HepG2 (cell line): ENCODE results near the gene F7. TPM values are rescaled to one million over a fixed set of nuclear protein-coding genes. Genes with fewer than 3 reads are reported as not detected.

Experiments used
- ATAC-seq: fragments of 200-7000 bp; cut with Tn5 transposase; 3 replicates; pipeline ENCODE4 v1.9.1; 2020; ENCODE audit warnings: mild to moderate bottlenecking, moderate library complexity
- BruUV-seq: library from RNA; stranded (reverse); fragments of 400-500 nt; replicated peaks from 2 replicates; lab custom pipeline; 2021; lab: Mats Ljungman, UMichigan
- CTCF ChIA-PET: fragments of 300-600 bp; formaldehyde crosslinking; extraction: SDS; loops from one replicate; lab custom pipeline; 2021; ENCODE audit warnings: low total read pairs, inconsistent platforms, low intra/inter-chr PET ratio; lab: Yijun Ruan, JAX
- POLR2A ChIA-PET: fragments of 350-600 bp; sonication (Branson Sonifier 250); formaldehyde crosslinking; loops from one replicate; lab custom pipeline; 2020; ENCODE audit warnings: antibody characterized with exemption, inconsistent platforms; lab: Yijun Ruan, JAX
- DNase-seq: peaks from one replicate; pipeline ENCODE4 v3.0.0-alpha.2; 2015; ENCODE audit warnings: low spot score
- FAIRE-seq: peaks from 3 replicates; lab custom pipeline; 2011; peaks lifted over from hg19 to GRCh38; lab: Jason Lieb, UNC
- H2AFZ ChIP-seq: one replicate; pipeline ENCODE4 v1.6.1; 2011; ENCODE audit warnings: low read length, inconsistent platforms
- H3K27ac ChIP-seq: fragments of 300-600 bp; 3 replicates; pipeline ENCODE4 v1.8.0; 2011; ENCODE audit warnings: mixed run types, mild to moderate bottlenecking, mixed read lengths, low read length, inconsistent platforms; ENCODE audit not compliant: insufficient read depth; ENCODE audit errors: extremely low read length
- H3K27me3 ChIP-seq, 2 experiments: fragments of 200-600 bp in 1 of 2; 2 replicates in 1 of 2; 3 replicates in 1 of 2; pipeline versions ENCODE4 v1.6.0 to v1.8.0; 2011; ENCODE audit warnings: low read length in 2 of 2, mild to moderate bottlenecking in 2 of 2, moderate library complexity in 2 of 2, inconsistent platforms in 1 of 2; ENCODE audit not compliant: insufficient read depth in 2 of 2, control insufficient read depth in 1 of 2
- H3K36me3 ChIP-seq, 2 experiments: fragments of 200-600 bp in 1 of 2; replicated peaks in 1 of 2; 2 replicates in 1 of 2; 3 replicates in 1 of 2; pipeline versions ENCODE4 v1.5.1 to v1.8.0; 2011; ENCODE audit warnings: low read length in 2 of 2, inconsistent platforms in 1 of 2; ENCODE audit not compliant: insufficient read depth in 2 of 2, control insufficient read depth in 1 of 2
- H3K4me1 ChIP-seq: 2 replicates; pipeline ENCODE4 v1.5.1; 2012; ENCODE audit warnings: low read length, inconsistent platforms; ENCODE audit not compliant: insufficient read depth
- H3K4me2 ChIP-seq: 2 replicates; pipeline ENCODE4 v1.6.0; 2011; ENCODE audit warnings: low read depth, low read length, inconsistent platforms
- H3K4me3 ChIP-seq, 3 experiments: fragments of 200-600 bp in 1 of 3; sonication (generic), shearing (Covaris generic) in 1 of 3; replicated peaks in 1 of 3; 2 replicates each; pipeline ENCODE4 v1.5.1; 2011 to 2016; ENCODE audit warnings: low read length in 3 of 3, inconsistent platforms in 2 of 3, low read depth in 2 of 3, mild to moderate bottlenecking in 2 of 3, control low read depth in 1 of 3, mixed read lengths in 1 of 3; ENCODE audit not compliant: insufficient read depth in 1 of 3
- H3K79me2 ChIP-seq: one replicate; pipeline ENCODE4 v1.6.1; 2011; ENCODE audit warnings: low read length, inconsistent platforms; ENCODE audit not compliant: insufficient read depth
- H3K9ac ChIP-seq: 2 replicates; pipeline ENCODE4 v1.6.0; 2011; ENCODE audit warnings: mild to moderate bottlenecking, low read depth, low read length, inconsistent platforms; ENCODE audit not compliant: insufficient read depth
- H3K9me3 ChIP-seq: 2 replicates; pipeline ENCODE4 v1.5.1; 2012; ENCODE audit warnings: mild to moderate bottlenecking, low read length
- H4K20me1 ChIP-seq: 2 replicates; pipeline ENCODE4 v1.6.0; 2011; ENCODE audit warnings: inconsistent platforms, mild to moderate bottlenecking, low read length, moderate library complexity; ENCODE audit not compliant: insufficient read depth
- AGO2 ChIP-seq: fragments of 200-400 bp; formaldehyde crosslinking; optimal IDR thresholded peaks from 2 replicates; pipeline ENCODE3; 2017; ENCODE audit warnings: mild to moderate bottlenecking, low read depth, low read length, moderate library complexity
- CC2D1A ChIP-seq: sonication (generic); formaldehyde crosslinking; IDR thresholded peaks from 2 replicates; pipeline ENCODE4 v1.8.1; 2023; ENCODE audit warnings: mild to moderate bottlenecking, missing genetic modification reagents
- HNF4A ChIP-seq: sonication (generic); formaldehyde crosslinking; IDR thresholded peaks from 2 replicates; pipeline ENCODE4 v1.4.0; 2020; ENCODE audit warnings: missing genetic modification reagents
- RCOR2 ChIP-seq: IDR thresholded peaks from 2 replicates; pipeline ENCODE4 v1.6.1; 2016; ENCODE audit warnings: missing biosample characterization, missing genetic modification reagents
- SP5 ChIP-seq: IDR thresholded peaks from 2 replicates; pipeline ENCODE4 v1.6.1; 2016; ENCODE audit warnings: low read depth, borderline replicate concordance
- ZNF605 ChIP-seq: sonication (generic); formaldehyde crosslinking; IDR thresholded peaks from 2 replicates; pipeline ENCODE4 v1.8.0; 2022; ENCODE audit warnings: mild to moderate bottlenecking, missing genetic modification reagents
- ZNF720 ChIP-seq: sonication (generic); formaldehyde crosslinking; IDR thresholded peaks from 2 replicates; pipeline ENCODE4 v1.4.0; 2020; ENCODE audit warnings: missing genetic modification reagents
- ZSCAN25 ChIP-seq: sonication (generic); formaldehyde crosslinking; IDR thresholded peaks from 2 replicates; pipeline ENCODE4 v1.8.0; 2022; ENCODE audit warnings: mild to moderate bottlenecking, missing genetic modification reagents
- WGBS: methylation state at CpG from one replicate; pipeline ENCODE4 v1.1.6; 2017; ENCODE audit warnings: low lambda C conversion rate; 5-methylcytosine and 5-hydroxymethylcytosine counted together
- in situ Hi-C: cut with HindIII; loops from 2 replicates; pipeline ENCODE4 v1.10.0; 2017; ENCODE audit warnings: low pct_unique_long_range_greater_than_20kb; ENCODE audit not compliant: extremely low pct_ligation_motif_present
- intact Hi-C: fragments of 100-400 bp; cut with micrococcal nuclease; formaldehyde crosslinking; loops from one replicate; pipeline ENCODE4 v1.10.0; 2022; ENCODE audit not compliant: unreplicated experiment
- polyA plus RNA-seq, 8 experiments: library from polyadenylated mRNA; depleted of rRNA in 3 of 8; stranded (reverse) in 7 of 8; unstranded in 1 of 8; fragments of >200 nt; fragmentation: Illumina TruSeq in 4 of 8; extraction: Trizol in 4 of 8; gene quantifications; 2 replicates each; pipeline versions ENCODE4 v1.2.1 to v1.2.3, GENCODE V29; 2011 to 2016; ENCODE audit warnings: low read depth in 4 of 8, missing spikeins in 1 of 8, mixed read lengths in 1 of 8; ENCODE audit not compliant: insufficient read depth in 1 of 8
- total RNA-seq, 5 experiments: library from RNA; depleted of rRNA; stranded (reverse); fragments of >200 nt; fragmentation: Illumina TruSeq; extraction: Trizol; gene quantifications; 2 replicates each; pipeline ENCODE4 v1.2.3, GENCODE V29; 2016; ENCODE audit warnings: low read depth in 1 of 5
- TF ChIP-seq, protein P1 (sequence below): sonication (generic); formaldehyde crosslinking; IDR thresholded peaks from 2 replicates; pipeline ENCODE4 v1.4.0; 2020; ENCODE audit warnings: mild to moderate bottlenecking, missing genetic modification reagents, borderline replicate concordance
- TF ChIP-seq, protein P2 (sequence below): sonication (generic); formaldehyde crosslinking; IDR thresholded peaks from 2 replicates; pipeline ENCODE4 v1.5.1; 2020; ENCODE audit warnings: missing genetic modification reagents, mild to moderate bottlenecking, borderline replicate concordance
- TF ChIP-seq, protein P3 (sequence below): sonication (generic); formaldehyde crosslinking; conservative IDR thresholded peaks from 2 replicates; pipeline ENCODE4 v1.4.0; 2020; ENCODE audit warnings: missing genetic modification reagents
- TF ChIP-seq, protein P4 (sequence below): sonication (generic); formaldehyde crosslinking; IDR thresholded peaks from 2 replicates; pipeline ENCODE4 v1.5.0; 2020; ENCODE audit warnings: mild to moderate bottlenecking, missing genetic modification reagents

Gene F7
- total and polyA plus RNA-seq, 2 of the 13 experiments (the other 11 are each of a cell fraction or from before 2014, with no cell fraction given) = 12.6 to 26.5 TPM

DNA sequence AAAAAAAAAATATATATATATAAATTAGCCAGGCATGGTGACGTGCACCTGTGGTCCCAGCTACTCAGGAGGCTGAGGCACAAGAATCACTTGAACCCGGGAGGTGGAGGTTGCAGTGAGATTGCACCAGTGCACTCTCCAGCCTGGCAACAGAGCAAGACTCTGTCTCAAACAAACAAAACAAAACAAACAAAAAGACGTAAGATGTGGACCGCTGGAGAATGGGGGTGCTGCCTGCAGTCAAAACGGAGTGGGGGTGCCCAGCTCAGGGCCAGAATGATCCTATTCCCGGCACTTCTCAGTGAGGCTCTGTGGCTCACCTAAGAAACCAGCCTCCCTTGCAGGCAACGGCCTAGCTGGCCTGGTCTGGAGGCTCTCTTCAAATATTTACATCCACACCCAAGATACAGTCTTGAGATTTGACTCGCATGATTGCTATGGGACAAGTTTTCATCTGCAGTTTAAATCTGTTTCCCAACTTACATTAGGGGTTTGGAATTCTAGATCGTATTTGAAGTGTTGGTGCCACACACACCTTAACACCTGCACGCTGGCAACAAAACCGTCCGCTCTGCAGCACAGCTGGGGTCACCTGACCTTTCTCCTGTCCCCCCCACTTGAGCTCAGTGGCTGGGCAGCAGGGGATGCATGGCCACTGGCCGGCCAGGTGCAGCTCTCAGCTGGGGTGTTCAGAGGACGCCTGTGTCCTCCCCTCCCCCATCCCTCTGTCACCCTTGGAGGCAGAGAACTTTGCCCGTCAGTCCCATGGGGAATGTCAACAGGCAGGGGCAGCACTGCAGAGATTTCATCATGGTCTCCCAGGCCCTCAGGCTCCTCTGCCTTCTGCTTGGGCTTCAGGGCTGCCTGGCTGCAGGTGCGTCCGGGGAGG lies at the start of gene F7 (continued):
- TF ChIP-seq CC2D1A (no peak), HNF4A (CRISPR knock-in tag) (peak; percentile 98), ZSCAN25 (peak; percentile 75), ZNF605 (peak; percentile 95), SP5 (CRISPR knock-in tag) (peak; percentile 22; the same call in 1 of the 2 replicates), RCOR2 (CRISPR knock-in tag) (peak; percentile 32; the same call in 1 of the 2 replicates)
- TF ChIP-seq, protein P1, sequence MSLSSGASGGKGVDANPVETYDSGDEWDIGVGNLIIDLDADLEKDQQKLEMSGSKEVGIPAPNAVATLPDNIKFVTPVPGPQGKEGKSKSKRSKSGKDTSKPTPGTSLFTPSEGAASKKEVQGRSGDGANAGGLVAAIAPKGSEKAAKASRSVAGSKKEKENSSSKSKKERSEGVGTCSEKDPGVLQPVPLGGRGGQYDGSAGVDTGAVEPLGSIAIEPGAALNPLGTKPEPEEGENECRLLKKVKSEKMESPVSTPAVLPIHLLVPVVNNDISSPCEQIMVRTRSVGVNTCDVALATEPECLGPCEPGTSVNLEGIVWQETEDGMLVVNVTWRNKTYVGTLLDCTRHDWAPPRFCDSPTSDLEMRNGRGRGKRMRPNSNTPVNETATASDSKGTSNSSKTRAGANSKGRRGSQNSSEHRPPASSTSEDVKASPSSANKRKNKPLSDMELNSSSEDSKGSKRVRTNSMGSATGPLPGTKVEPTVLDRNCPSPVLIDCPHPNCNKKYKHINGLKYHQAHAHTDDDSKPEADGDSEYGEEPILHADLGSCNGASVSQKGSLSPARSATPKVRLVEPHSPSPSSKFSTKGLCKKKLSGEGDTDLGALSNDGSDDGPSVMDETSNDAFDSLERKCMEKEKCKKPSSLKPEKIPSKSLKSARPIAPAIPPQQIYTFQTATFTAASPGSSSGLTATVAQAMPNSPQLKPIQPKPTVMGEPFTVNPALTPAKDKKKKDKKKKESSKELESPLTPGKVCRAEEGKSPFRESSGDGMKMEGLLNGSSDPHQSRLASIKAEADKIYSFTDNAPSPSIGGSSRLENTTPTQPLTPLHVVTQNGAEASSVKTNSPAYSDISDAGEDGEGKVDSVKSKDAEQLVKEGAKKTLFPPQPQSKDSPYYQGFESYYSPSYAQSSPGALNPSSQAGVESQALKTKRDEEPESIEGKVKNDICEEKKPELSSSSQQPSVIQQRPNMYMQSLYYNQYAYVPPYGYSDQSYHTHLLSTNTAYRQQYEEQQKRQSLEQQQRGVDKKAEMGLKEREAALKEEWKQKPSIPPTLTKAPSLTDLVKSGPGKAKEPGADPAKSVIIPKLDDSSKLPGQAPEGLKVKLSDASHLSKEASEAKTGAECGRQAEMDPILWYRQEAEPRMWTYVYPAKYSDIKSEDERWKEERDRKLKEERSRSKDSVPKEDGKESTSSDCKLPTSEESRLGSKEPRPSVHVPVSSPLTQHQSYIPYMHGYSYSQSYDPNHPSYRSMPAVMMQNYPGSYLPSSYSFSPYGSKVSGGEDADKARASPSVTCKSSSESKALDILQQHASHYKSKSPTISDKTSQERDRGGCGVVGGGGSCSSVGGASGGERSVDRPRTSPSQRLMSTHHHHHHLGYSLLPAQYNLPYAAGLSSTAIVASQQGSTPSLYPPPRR (CRISPR knock-in tag) = peak; percentile 81; the same call in 1 of the 2 replicates

DNA sequence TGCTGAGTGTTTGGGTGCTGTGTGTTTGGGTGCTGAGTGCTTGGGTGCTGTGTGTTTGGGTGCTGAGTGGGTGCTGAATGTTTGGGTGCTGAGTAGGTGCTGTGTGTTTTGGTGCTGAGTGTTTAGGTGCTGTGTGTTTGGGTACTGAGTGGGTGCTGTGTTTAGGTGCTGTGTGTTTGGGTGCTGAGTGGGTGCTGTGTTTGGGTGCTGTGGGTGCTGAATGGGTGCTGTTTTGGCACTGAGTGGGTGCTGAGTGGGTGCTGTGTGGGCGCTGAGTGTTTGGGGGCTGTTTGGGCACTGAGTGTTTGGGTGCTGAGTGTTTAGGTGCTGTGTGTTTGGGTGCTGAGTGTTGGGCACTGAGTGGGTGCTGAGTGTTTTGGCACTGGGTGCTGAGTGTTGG lies 48.5 kb upstream of the F7 start:
- Histone ChIP-seq H3K36me3 (peaks cover 8 to 10% of the 10 kb centered on the region in 2 experiments; a peak in 3 of 5 replicates), H3K4me2 (no peak overlapping the region), H3K4me1 (no peaks in the 10 kb centered on the region), H3K9me3 (no peaks in the 10 kb centered on the region), H3K27ac (no peak overlapping the region), H3K79me2 (no peaks in the 10 kb centered on the region), H2AFZ (no peak overlapping the region), H4K20me1 (no peaks in the 10 kb centered on the region), H3K4me3 (no peak overlapping the region), H3K27me3 (no peaks in the 10 kb centered on the region), H3K9ac (no peak overlapping the region)
- in situ Hi-C loops = no loop called here
- ChIA-PET CTCF (no interaction called here), POLR2A (no interaction called here)
- ATAC-seq (no peak), FAIRE-seq (no peak), DNase-seq (no peak)
- WGBS = 100% methylated on average over 1 of the region's 1 CpG
- intact Hi-C loops = no loop called here
- no TSS peak for BruUV-seq
- TF ChIP-seq, protein P2, sequence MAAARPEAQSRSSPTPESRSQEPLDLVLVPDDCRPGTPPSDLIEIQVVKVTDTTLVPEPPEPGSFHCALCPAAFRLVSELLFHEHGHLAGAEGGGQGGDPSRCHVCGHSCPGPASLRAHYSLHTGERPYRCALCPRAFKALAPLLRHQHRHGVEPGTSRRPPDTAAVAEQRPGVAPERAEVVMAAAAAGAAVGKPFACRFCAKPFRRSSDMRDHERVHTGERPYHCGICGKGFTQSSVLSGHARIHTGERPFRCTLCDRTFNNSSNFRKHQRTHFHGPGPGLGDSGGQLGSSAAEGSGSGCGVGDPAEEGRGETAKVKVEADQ (CRISPR knock-in tag) = no peak
- TF ChIP-seq AGO2 (no peak), ZNF720 (no peak)
- TF ChIP-seq, protein P3, sequence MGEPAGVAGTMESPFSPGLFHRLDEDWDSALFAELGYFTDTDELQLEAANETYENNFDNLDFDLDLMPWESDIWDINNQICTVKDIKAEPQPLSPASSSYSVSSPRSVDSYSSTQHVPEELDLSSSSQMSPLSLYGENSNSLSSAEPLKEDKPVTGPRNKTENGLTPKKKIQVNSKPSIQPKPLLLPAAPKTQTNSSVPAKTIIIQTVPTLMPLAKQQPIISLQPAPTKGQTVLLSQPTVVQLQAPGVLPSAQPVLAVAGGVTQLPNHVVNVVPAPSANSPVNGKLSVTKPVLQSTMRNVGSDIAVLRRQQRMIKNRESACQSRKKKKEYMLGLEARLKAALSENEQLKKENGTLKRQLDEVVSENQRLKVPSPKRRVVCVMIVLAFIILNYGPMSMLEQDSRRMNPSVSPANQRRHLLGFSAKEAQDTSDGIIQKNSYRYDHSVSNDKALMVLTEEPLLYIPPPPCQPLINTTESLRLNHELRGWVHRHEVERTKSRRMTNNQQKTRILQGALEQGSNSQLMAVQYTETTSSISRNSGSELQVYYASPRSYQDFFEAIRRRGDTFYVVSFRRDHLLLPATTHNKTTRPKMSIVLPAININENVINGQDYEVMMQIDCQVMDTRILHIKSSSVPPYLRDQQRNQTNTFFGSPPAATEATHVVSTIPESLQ (CRISPR knock-in tag) = no peak
- TF ChIP-seq, protein P4, sequence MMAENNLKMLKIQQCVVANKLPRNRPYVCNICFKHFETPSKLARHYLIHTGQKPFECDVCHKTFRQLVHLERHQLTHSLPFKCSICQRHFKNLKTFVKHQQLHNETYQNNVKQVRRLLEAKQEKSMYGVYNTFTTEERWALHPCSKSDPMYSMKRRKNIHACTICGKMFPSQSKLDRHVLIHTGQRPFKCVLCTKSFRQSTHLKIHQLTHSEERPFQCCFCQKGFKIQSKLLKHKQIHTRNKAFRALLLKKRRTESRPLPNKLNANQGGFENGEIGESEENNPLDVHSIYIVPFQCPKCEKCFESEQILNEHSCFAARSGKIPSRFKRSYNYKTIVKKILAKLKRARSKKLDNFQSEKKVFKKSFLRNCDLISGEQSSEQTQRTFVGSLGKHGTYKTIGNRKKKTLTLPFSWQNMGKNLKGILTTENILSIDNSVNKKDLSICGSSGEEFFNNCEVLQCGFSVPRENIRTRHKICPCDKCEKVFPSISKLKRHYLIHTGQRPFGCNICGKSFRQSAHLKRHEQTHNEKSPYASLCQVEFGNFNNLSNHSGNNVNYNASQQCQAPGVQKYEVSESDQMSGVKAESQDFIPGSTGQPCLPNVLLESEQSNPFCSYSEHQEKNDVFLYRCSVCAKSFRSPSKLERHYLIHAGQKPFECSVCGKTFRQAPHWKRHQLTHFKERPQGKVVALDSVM (CRISPR knock-in tag) = no peak
